ENCODE data around the gene CALN1. TPM values are rescaled to one million over a fixed set of nuclear protein-coding genes. Genes with fewer than 3 reads are reported as not detected.

CALN1 gene
- total and polyA plus RNA-seq, 2 experiments from 2014 or later: 7.6 to 14.5 TPM

DNA sequence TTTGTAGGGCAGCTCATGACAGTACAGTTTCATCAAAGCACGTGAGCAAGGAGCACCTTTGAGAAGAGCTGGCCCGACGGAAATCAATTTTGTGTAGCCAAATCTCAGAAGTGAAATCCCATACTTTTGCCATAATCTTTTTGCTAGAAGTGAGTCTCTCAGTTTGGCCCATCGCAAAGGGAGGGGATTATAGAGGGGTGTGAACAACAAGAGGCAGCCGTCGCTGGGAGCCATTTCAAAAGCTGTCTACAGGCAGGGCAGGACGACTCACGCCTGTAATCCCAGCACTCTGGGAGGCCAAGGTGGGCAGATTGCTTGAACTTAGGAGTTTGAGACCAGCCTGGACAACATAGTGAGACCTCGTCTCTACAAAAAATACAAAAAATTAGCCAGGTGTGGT, 680.4 kb downstream of the CALN1 start:
- TF ChIP-seq ZNF331 (CRISPR knock-in tag; IDR thresholded peaks at IDR 0.05; ENCODE audit: low read depth) (no peak), POLR2AphosphoS5 (IDR thresholded peaks at IDR 0.05; ENCODE audit: low read depth) (no peak), EZH2phosphoT487 (IDR thresholded peaks at IDR 0.05; ENCODE audit: unreplicated experiment) (no peak), NANOG (IDR thresholded peaks at IDR 0.05; ENCODE audit: borderline replicate concordance) (no peak), CREB1 (CRISPR knock-in tag; IDR thresholded peaks at IDR 0.05; ENCODE audit: low read depth) (no peak), STAT1 (IDR thresholded peaks at IDR 0.05; ENCODE audit: unreplicated experiment) (no peak), EZH2 (IDR thresholded peaks at IDR 0.05; ENCODE audit: low read depth, unreplicated experiment) (no peak), JUNB (IDR thresholded peaks at IDR 0.05; ENCODE audit: unreplicated experiment) (no peak), ZNF114 (CRISPR knock-in tag; IDR thresholded peaks at IDR 0.05) (no peak)
- TF ChIP-seq, protein P1, sequence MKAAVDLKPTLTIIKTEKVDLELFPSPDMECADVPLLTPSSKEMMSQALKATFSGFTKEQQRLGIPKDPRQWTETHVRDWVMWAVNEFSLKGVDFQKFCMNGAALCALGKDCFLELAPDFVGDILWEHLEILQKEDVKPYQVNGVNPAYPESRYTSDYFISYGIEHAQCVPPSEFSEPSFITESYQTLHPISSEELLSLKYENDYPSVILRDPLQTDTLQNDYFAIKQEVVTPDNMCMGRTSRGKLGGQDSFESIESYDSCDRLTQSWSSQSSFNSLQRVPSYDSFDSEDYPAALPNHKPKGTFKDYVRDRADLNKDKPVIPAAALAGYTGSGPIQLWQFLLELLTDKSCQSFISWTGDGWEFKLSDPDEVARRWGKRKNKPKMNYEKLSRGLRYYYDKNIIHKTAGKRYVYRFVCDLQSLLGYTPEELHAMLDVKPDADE (IDR thresholded peaks at IDR 0.05): no peak
- TF ChIP-seq, protein P2, sequence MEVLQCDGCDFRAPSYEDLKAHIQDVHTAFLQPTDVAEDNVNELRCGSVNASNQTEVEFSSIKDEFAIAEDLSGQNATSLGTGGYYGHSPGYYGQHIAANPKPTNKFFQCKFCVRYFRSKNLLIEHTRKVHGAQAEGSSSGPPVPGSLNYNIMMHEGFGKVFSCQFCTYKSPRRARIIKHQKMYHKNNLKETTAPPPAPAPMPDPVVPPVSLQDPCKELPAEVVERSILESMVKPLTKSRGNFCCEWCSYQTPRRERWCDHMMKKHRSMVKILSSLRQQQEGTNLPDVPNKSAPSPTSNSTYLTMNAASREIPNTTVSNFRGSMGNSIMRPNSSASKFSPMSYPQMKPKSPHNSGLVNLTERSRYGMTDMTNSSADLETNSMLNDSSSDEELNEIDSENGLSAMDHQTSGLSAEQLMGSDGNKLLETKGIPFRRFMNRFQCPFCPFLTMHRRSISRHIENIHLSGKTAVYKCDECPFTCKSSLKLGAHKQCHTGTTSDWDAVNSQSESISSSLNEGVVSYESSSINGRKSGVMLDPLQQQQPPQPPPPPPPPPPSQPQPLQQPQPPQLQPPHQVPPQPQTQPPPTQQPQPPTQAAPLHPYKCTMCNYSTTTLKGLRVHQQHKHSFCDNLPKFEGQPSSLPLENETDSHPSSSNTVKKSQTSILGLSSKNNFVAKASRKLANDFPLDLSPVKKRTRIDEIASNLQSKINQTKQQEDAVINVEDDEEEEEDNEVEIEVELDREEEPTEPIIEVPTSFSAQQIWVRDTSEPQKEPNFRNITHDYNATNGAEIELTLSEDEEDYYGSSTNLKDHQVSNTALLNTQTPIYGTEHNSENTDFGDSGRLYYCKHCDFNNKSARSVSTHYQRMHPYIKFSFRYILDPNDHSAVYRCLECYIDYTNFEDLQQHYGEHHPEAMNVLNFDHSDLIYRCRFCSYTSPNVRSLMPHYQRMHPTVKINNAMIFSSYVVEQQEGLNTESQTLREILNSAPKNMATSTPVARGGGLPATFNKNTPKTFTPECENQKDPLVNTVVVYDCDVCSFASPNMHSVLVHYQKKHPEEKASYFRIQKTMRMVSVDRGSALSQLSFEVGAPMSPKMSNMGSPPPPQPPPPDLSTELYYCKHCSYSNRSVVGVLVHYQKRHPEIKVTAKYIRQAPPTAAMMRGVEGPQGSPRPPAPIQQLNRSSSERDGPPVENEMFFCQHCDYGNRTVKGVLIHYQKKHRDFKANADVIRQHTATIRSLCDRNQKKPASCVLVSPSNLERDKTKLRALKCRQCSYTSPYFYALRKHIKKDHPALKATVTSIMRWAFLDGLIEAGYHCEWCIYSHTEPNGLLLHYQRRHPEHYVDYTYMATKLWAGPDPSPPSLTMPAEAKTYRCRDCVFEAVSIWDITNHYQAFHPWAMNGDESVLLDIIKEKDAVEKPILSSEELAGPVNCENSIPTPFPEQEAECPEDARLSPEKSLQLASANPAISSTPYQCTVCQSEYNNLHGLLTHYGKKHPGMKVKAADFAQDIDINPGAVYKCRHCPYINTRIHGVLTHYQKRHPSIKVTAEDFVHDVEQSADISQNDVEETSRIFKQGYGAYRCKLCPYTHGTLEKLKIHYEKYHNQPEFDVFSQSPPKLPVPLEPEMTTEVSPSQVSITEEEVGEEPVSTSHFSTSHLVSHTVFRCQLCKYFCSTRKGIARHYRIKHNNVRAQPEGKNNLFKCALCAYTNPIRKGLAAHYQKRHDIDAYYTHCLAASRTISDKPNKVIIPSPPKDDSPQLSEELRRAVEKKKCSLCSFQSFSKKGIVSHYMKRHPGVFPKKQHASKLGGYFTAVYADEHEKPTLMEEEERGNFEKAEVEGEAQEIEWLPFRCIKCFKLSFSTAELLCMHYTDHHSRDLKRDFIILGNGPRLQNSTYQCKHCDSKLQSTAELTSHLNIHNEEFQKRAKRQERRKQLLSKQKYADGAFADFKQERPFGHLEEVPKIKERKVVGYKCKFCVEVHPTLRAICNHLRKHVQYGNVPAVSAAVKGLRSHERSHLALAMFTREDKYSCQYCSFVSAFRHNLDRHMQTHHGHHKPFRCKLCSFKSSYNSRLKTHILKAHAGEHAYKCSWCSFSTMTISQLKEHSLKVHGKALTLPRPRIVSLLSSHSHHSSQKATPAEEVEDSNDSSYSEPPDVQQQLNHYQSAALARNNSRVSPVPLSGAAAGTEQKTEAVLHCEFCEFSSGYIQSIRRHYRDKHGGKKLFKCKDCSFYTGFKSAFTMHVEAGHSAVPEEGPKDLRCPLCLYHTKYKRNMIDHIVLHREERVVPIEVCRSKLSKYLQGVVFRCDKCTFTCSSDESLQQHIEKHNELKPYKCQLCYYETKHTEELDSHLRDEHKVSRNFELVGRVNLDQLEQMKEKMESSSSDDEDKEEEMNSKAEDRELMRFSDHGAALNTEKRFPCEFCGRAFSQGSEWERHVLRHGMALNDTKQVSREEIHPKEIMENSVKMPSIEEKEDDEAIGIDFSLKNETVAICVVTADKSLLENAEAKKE (CRISPR knock-in tag; IDR thresholded peaks at IDR 0.05): no peak
- TF ChIP-seq, protein P3, sequence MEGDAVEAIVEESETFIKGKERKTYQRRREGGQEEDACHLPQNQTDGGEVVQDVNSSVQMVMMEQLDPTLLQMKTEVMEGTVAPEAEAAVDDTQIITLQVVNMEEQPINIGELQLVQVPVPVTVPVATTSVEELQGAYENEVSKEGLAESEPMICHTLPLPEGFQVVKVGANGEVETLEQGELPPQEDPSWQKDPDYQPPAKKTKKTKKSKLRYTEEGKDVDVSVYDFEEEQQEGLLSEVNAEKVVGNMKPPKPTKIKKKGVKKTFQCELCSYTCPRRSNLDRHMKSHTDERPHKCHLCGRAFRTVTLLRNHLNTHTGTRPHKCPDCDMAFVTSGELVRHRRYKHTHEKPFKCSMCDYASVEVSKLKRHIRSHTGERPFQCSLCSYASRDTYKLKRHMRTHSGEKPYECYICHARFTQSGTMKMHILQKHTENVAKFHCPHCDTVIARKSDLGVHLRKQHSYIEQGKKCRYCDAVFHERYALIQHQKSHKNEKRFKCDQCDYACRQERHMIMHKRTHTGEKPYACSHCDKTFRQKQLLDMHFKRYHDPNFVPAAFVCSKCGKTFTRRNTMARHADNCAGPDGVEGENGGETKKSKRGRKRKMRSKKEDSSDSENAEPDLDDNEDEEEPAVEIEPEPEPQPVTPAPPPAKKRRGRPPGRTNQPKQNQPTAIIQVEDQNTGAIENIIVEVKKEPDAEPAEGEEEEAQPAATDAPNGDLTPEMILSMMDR (conservative IDR thresholded peaks at IDR 0.05; ENCODE audit: low read depth in 2 of 2): no peak
- TF ChIP-seq, protein P4, sequence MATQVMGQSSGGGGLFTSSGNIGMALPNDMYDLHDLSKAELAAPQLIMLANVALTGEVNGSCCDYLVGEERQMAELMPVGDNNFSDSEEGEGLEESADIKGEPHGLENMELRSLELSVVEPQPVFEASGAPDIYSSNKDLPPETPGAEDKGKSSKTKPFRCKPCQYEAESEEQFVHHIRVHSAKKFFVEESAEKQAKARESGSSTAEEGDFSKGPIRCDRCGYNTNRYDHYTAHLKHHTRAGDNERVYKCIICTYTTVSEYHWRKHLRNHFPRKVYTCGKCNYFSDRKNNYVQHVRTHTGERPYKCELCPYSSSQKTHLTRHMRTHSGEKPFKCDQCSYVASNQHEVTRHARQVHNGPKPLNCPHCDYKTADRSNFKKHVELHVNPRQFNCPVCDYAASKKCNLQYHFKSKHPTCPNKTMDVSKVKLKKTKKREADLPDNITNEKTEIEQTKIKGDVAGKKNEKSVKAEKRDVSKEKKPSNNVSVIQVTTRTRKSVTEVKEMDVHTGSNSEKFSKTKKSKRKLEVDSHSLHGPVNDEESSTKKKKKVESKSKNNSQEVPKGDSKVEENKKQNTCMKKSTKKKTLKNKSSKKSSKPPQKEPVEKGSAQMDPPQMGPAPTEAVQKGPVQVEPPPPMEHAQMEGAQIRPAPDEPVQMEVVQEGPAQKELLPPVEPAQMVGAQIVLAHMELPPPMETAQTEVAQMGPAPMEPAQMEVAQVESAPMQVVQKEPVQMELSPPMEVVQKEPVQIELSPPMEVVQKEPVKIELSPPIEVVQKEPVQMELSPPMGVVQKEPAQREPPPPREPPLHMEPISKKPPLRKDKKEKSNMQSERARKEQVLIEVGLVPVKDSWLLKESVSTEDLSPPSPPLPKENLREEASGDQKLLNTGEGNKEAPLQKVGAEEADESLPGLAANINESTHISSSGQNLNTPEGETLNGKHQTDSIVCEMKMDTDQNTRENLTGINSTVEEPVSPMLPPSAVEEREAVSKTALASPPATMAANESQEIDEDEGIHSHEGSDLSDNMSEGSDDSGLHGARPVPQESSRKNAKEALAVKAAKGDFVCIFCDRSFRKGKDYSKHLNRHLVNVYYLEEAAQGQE (IDR thresholded peaks at IDR 0.05; ENCODE audit: unreplicated experiment): no peak
- Histone ChIP-seq H3K27ac (ENCODE audit: low read depth) (no peak overlapping the region), H3K4me2 (no peak overlapping the region), H3F3A (replicated peaks; ENCODE audit: low read depth) (no peaks in the 10 kb centered on the region), H2AFZ (no peak overlapping the region), H3K4me1 (ENCODE audit: insufficient read depth) (peaks cover 6% of the 10 kb centered on the region; the same call in 1 of the 2 replicates), H4K20me1 (replicated peaks; ENCODE audit: insufficient read depth) (no peaks in the 10 kb centered on the region), H3K27me3 (ENCODE audit: insufficient read depth) (no peaks in the 10 kb centered on the region), H3K4me3 (no peak overlapping the region), H3K79me2 (replicated peaks; ENCODE audit: insufficient read depth) (no peaks in the 10 kb centered on the region), H3K36me3 (ENCODE audit: insufficient read depth) (no peaks in the 10 kb centered on the region), H3K9me2 (ENCODE audit: insufficient read depth) (no peaks in the 10 kb centered on the region)
- Mint-ChIP-seq H3K27ac (no peak overlapping the region), H3K4me1 (peaks cover 9% of the 10 kb centered on the region), H3K27me3 (ENCODE audit: insufficient read depth, low read depth, poor library complexity) (peaks cover 8% of the 10 kb centered on the region), H3K9me3 (peaks cover 23% of the 10 kb centered on the region), H3K4me3 (no peak overlapping the region), H3K36me3 (ENCODE audit: low read depth) (peaks cover 17% of the 10 kb centered on the region)
- DNase-seq (ENCODE audit: low spot score): no peak
- ATAC-seq: no peak

Measured in GM23338 (cell line).